Stimulated activated CD8-positive, alpha-beta memory T cell treated with anti-CD3 and anti-CD28 coated beads, Interleukin-12 subunit alpha, Interleukin-12 subunit beta, amount 100 ng/mL, for 4 hours (primary cell): ENCODE data around the gene PLD4.

Experiments used
- DNase-seq: peaks from one replicate; pipeline ENCODE4 v3.0.0-alpha.2; 2020; ENCODE audit warnings: low read depth

PLD4 gene

GRCh38 chr14:104928391-104929133, 3.9 kb downstream of the PLD4 start:
- no peak for DNase-seq

- DNase-seq: no peak
These were observed 4.9 kb downstream of the PLD4 start for GRCh38 chr14:104929268-104930230.

GRCh38 chr14:104930526-104931303, 6.0 kb downstream of the PLD4 start:
- DNase-seq: no peak

- DNase-seq: no peak
These were observed 6.7 kb downstream of the PLD4 start for GRCh38 chr14:104931304-104931770.

- no peak for DNase-seq
These were observed 7.3 kb downstream of the PLD4 start for GRCh38 chr14:104931771-104932675.

GRCh38 chr14:104932676-104933631, 8.3 kb downstream of the PLD4 start:
- DNase-seq: peak; percentile 73

- DNase-seq: no peak
These were observed 9.4 kb downstream of the PLD4 start for GRCh38 chr14:104933746-104934733.

GRCh38 chr14:104935026-104935650, 10.5 kb downstream of the PLD4 start:
- no peak for DNase-seq

- no peak for DNase-seq
These were observed 11.3 kb downstream of the PLD4 start for GRCh38 chr14:104935955-104936354.

- no peak for DNase-seq
These were observed 11.9 kb downstream of the PLD4 start for GRCh38 chr14:104936361-104937155.

GRCh38 chr14:104937161-104937560, 12.5 kb downstream of the PLD4 start:
- no peak for DNase-seq

- no peak for DNase-seq
These were observed 13.2 kb downstream of the PLD4 start for GRCh38 chr14:104937694-104938365.

- DNase-seq: no peak
These were observed 13.8 kb downstream of the PLD4 start for GRCh38 chr14:104938436-104938835.

GRCh38 chr14:104938960-104939359, 14.3 kb downstream of the PLD4 start:
- DNase-seq: no peak

- DNase-seq: no peak
These were observed 15.2 kb downstream of the PLD4 start for GRCh38 chr14:104939666-104940410.

GRCh38 chr14:104940526-104941150, 16.0 kb downstream of the PLD4 start:
- DNase-seq: no peak
